ENCODE results near the gene INPP5D. TPM values are rescaled to one million over a fixed set of nuclear protein-coding genes. Genes with fewer than 3 reads are reported as not detected.
"Not testable (repeated sequence)": the region's sequence is repeated elsewhere in the genome, so short reads cannot be mapped to it uniquely, and the experiment has no call there.

INPP5D gene
- total RNA-seq, 1 experiment from 2014 or later: 1.7 TPM

- Histone ChIP-seq H3K4me3 (ENCODE audit: insufficient read depth, low read depth, low read length) (no peak overlapping the region), H3K27me3 (ENCODE audit: control insufficient read depth, insufficient read depth, low read length) (no peaks in the 10 kb centered on the region), H3K36me3 (replicated peaks; ENCODE audit: control insufficient read depth, insufficient read depth, low read length) (no peaks in the 10 kb centered on the region; the same call in 1 of the 2 replicates)
- no peak for DNase-seq
Measured at GRCh38 chr2:233171344-233171743, 111.2 kb downstream of the INPP5D start.

DNA sequence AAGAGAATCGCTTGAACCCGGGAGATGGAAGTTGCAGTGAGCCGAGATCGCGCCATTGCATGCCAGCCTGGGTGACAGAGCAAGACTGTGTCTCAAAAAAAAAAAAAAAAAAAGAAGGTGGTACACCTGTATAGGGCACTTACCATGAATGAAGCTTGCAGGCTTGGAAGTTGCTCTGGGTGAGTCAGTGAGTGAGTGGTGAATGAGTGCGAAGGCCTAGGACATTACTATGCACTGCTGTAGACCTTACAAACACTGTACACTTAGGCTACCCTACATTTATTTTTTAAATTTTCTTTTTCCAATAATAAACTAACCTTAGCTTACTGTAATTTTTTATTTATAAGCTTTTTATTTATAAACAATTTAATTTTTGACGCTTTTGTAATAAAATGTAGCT is 113.0 kb downstream of the INPP5D start:
- no peak overlapping the region for H3K4me3 ChIP-seq (ENCODE audit: insufficient read depth, low read depth, low read length)
- no peaks in the 10 kb centered on the region; the same call in 1 of the 2 replicates for H3K36me3 ChIP-seq (replicated peaks; ENCODE audit: control insufficient read depth, insufficient read depth, low read length)
- no peak for DNase-seq

GRCh38 chr2:233174137-233174536 is 114.0 kb downstream of the INPP5D start:
- no peaks in the 10 kb centered on the region for H3K27me3 ChIP-seq (ENCODE audit: control insufficient read depth, insufficient read depth, low read length)
- DNase-seq: no peak
- H3K36me3 ChIP-seq (replicated peaks; ENCODE audit: control insufficient read depth, insufficient read depth, low read length): no peaks in the 10 kb centered on the region; the same call in 1 of the 2 replicates
- no peak overlapping the region for H3K4me3 ChIP-seq (ENCODE audit: insufficient read depth, low read depth, low read length)

More for the DNA sequence above, 113.0 kb downstream of the INPP5D start:
- no peaks in the 10 kb centered on the region for H3K27me3 ChIP-seq (ENCODE audit: control insufficient read depth, insufficient read depth, low read length)

DNA sequence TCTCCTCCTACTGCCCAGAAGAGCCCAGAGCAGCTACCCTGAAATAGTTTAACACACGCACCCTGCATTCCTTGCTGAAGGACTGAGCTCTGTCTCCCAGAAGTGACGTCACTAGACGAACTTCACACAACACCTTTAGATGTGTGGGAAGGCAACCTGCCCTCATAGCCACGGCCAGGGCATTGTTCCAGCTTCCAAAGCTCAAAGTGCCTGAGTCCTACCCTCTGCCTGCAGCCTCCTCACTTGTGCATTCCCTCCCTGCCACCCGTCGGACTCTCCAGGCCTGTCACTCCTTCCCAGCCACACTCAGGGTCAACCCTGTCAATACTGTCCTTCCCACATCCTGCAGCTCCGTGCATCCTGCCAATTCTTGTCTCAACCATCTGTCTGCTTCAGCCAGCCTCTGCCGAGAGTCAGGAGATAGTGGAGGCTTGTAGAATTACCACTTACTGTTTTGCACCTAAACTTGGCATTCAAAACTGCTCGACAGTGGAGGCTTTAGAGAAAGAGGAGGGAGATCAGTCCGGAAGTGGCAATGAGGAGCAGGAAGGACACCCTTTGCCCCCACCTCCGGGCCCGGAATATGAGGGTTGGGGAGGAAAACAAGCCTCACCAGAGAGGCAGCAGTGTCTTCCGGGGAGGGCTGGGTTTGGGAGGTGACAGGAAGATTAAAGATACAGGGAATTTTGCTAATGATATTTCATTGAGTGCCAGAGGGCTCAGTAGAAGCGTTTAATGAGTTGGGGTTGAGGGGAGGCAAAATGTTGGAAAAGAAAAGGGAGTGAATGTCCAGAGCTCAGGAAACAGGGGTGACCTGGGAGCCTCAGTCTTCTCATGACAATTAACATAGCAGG is 119.1 kb downstream of the INPP5D start:
- no peak overlapping the region for H3K4me3 ChIP-seq (ENCODE audit: insufficient read depth, low read depth, low read length)

DNA sequence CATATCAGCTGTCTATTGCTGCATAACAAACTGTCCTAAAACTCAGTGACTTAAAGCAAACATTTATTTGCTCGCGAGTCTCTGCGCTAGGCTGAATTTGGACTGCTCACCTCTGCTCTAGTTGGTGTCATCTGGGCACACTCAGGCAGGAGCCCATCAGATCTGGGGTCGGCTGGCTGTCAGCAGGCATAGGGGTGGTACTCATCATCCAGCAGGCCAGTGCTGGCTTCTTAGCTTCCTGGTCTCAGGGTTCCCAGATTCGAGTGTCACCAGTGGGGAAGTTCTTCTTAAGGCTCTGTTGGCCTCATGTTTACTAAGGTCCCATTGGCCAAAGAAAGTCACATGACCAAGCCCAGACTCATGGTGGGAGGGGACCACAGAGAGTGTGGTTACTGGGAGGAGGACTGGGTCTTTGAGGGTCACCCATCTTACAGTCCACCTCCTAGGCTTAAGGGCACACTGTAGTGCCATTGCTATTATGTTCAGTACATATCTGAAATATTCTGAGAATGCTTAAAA is 119.8 kb downstream of the INPP5D start:
- DNase-seq: no peak
- no peak overlapping the region for H3K4me3 ChIP-seq (ENCODE audit: insufficient read depth, low read depth, low read length)
- no peaks in the 10 kb centered on the region for H3K27me3 ChIP-seq (ENCODE audit: control insufficient read depth, insufficient read depth, low read length)
- H3K36me3 ChIP-seq (replicated peaks; ENCODE audit: control insufficient read depth, insufficient read depth, low read length): no peaks in the 10 kb centered on the region; the same call in 1 of the 2 replicates

More for the DNA sequence above, 119.1 kb downstream of the INPP5D start:
- Histone ChIP-seq H3K36me3 (replicated peaks; ENCODE audit: control insufficient read depth, insufficient read depth, low read length) (no peaks in the 10 kb centered on the region), H3K27me3 (ENCODE audit: control insufficient read depth, insufficient read depth, low read length) (no peaks in the 10 kb centered on the region)
- no peak for DNase-seq

DNA sequence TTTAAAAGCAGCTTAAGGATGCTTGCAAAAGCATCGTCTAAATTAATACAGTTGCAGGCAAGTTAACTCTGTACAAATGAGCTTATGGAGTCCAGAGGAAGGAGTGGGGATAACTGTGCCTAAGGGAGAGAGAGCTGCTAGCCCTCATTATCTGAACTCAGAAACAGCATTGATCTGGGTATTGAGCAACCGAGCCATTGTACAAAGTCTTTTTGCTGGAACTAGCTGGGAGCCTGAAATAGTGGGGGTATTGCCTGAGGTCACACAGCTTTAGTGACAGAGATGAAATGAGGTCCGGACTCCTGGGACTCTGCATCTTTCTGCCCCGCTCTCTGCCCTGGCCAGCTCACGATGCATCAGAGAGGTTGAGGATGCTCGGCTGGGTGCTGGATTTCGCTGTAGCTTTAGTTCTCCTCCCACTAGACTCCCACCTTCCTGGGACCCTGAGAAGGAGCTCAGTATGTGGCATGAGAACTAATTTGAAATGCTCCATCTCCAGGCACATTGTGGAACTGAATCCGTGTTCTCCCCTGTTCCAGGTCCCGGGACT is 123.8 kb downstream of the INPP5D start:
- Histone ChIP-seq H3K36me3 (replicated peaks; ENCODE audit: control insufficient read depth, insufficient read depth, low read length) (peaks cover 2% of the 10 kb centered on the region; the same call in 1 of the 2 replicates), H3K4me3 (ENCODE audit: insufficient read depth, low read depth, low read length) (no peak overlapping the region), H3K27me3 (ENCODE audit: control insufficient read depth, insufficient read depth, low read length) (no peaks in the 10 kb centered on the region)
- DNase-seq: no peak

- no peaks in the 10 kb centered on the region for H3K27me3 ChIP-seq (ENCODE audit: control insufficient read depth, insufficient read depth, low read length)
- no peak overlapping the region for H3K4me3 ChIP-seq (ENCODE audit: insufficient read depth, low read depth, low read length)
- peaks cover 2% of the 10 kb centered on the region; the same call in 1 of the 2 replicates for H3K36me3 ChIP-seq (replicated peaks; ENCODE audit: control insufficient read depth, insufficient read depth, low read length)
- DNase-seq: no peak
Measured at GRCh38 chr2:233184669-233185068, 124.5 kb downstream of the INPP5D start.

DNA sequence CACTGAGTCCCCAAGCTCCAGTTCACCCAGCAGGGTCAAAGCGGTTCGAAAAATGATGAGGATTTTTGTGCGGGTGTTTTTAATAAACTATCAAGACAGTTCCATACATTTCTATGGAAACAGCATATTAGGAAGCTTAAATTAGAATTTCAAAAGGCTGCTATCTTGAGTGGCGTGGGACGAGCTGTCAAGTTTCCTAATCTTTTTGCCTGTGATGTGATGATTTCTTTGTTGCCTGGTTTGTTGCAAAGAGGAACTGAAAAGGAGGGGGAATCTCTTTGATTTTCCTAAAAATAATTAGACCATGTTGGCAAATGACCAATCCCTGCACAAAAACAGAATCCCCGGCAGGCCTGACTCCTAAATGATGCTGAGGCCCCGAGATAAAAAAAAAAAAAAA is 125.2 kb downstream of the INPP5D start:
- Histone ChIP-seq H3K27me3 (ENCODE audit: control insufficient read depth, insufficient read depth, low read length) (no peaks in the 10 kb centered on the region), H3K36me3 (replicated peaks; ENCODE audit: control insufficient read depth, insufficient read depth, low read length) (peaks cover 2% of the 10 kb centered on the region; the same call in 1 of the 2 replicates), H3K4me3 (ENCODE audit: insufficient read depth, low read depth, low read length) (no peak overlapping the region)
- DNase-seq: no peak

GRCh38 chr2:233185963-233186362 is 125.8 kb downstream of the INPP5D start:
- no peak for DNase-seq
- Histone ChIP-seq H3K36me3 (replicated peaks; ENCODE audit: control insufficient read depth, insufficient read depth, low read length) (peaks cover 2% of the 10 kb centered on the region; the same call in 1 of the 2 replicates), H3K4me3 (ENCODE audit: insufficient read depth, low read depth, low read length) (no peak overlapping the region), H3K27me3 (ENCODE audit: control insufficient read depth, insufficient read depth, low read length) (no peaks in the 10 kb centered on the region)

- Histone ChIP-seq H3K36me3 (replicated peaks; ENCODE audit: control insufficient read depth, insufficient read depth, low read length) (peaks cover 2% of the 10 kb centered on the region), H3K4me3 (ENCODE audit: insufficient read depth, low read depth, low read length) (no peak overlapping the region), H3K27me3 (ENCODE audit: control insufficient read depth, insufficient read depth, low read length) (no peaks in the 10 kb centered on the region)
- DNase-seq: no peak
Measured at GRCh38 chr2:233186851-233187250, 126.7 kb downstream of the INPP5D start.

DNA sequence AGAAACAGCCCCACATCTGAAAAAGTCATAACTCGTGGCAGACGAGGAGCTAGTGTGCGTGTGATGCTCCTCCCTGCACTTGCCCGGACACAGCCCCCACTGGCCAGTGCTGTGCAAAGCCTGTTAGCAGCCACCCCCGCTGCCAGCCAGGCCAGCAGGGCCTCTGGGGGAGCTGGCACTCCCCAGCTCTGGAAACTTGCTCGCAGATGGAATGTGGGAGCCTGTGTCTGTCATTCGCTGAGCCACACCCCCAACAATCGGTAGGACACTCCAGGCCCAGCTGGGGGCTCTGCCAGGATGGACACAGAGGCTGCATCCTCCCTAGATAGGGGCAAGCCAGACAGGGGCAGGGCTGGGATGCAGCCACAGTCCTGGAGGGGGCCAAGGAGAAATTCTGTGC is 128.9 kb downstream of the INPP5D start:
- peaks cover 2% of the 10 kb centered on the region for H3K36me3 ChIP-seq (replicated peaks; ENCODE audit: control insufficient read depth, insufficient read depth, low read length)
- DNase-seq: no peak
- no peaks in the 10 kb centered on the region for H3K27me3 ChIP-seq (ENCODE audit: control insufficient read depth, insufficient read depth, low read length)
- H3K4me3 ChIP-seq (ENCODE audit: insufficient read depth, low read depth, low read length): no peak overlapping the region

GRCh38 chr2:233191016-233191415 is 130.9 kb downstream of the INPP5D start:
- H3K4me3 ChIP-seq (ENCODE audit: insufficient read depth, low read depth, low read length); H3K27me3 ChIP-seq (ENCODE audit: control insufficient read depth, insufficient read depth, low read length); DNase-seq; H3K36me3 ChIP-seq (replicated peaks; ENCODE audit: control insufficient read depth, insufficient read depth, low read length): not testable (repeated sequence)

GRCh38 chr2:233193738-233194137 is 133.6 kb downstream of the INPP5D start:
- Histone ChIP-seq H3K36me3 (replicated peaks; ENCODE audit: control insufficient read depth, insufficient read depth, low read length) (no peaks in the 10 kb centered on the region; the same call in 1 of the 2 replicates), H3K4me3 (ENCODE audit: insufficient read depth, low read depth, low read length) (no peak overlapping the region), H3K27me3 (ENCODE audit: control insufficient read depth, insufficient read depth, low read length) (no peaks in the 10 kb centered on the region)
- no peak for DNase-seq

GRCh38 chr2:233195027-233195426 is 134.9 kb downstream of the INPP5D start:
- H3K36me3 ChIP-seq (replicated peaks; ENCODE audit: control insufficient read depth, insufficient read depth, low read length): no peaks in the 10 kb centered on the region; the same call in 1 of the 2 replicates
- H3K27me3 ChIP-seq (ENCODE audit: control insufficient read depth, insufficient read depth, low read length): no peaks in the 10 kb centered on the region
- no peak for DNase-seq
- no peak overlapping the region for H3K4me3 ChIP-seq (ENCODE audit: insufficient read depth, low read depth, low read length)

DNA sequence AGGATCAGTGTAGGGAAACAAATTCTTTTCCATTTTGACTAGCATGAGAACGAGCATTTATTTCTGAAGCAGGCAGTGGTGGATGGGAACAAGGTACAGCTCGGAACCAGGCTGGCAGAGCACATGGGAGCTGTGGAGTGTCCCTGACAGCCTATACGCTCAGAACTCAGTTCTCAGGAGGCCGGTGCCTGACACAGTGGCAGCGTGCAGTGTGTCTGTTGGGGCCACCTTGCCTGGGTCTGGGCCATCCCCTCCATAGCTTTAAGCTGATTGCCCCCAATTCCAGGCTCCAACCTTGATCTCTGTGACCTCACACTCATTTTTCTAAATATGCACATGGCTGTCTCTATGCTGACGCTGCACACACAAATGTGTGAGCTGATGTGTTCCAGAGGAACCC is 136.9 kb downstream of the INPP5D start:
- DNase-seq: no peak
- H3K4me3 ChIP-seq (ENCODE audit: insufficient read depth, low read depth, low read length): no peak overlapping the region
- no peaks in the 10 kb centered on the region for H3K36me3 ChIP-seq (replicated peaks; ENCODE audit: control insufficient read depth, insufficient read depth, low read length)
- H3K27me3 ChIP-seq (ENCODE audit: control insufficient read depth, insufficient read depth, low read length): no peaks in the 10 kb centered on the region

All from H7 (cell line).